SK-N-SH treated with all-trans-retinoic acid at 6 μM for 48 hours (cell line): Measurements from ENCODE around the gene ATP6V1C2.

Experiments used
- ATAC-seq: fragments of 200-7000 bp; cut with Tn5 transposase; 3 replicates; pipeline ENCODE4 v1.9.1; 2020; ENCODE audit warnings: mild to moderate bottlenecking, moderate library complexity
- ARNTL ChIP-seq: fragments of 450-650 bp; formaldehyde crosslinking; IDR thresholded peaks from 2 replicates; pipeline ENCODE4 v1.5.0; 2020; ENCODE audit warnings: low read depth, mild to moderate bottlenecking, moderate library complexity, borderline replicate concordance
- BACH2 ChIP-seq: fragments of 250-450 bp; sonication (Bioruptor Pico); IDR thresholded peaks from 2 replicates; pipeline ENCODE4 v1.9.0; 2021; ENCODE audit warnings: mild to moderate bottlenecking, borderline replicate concordance
- CREB5 ChIP-seq: fragments of 250-450 bp; sonication (Bioruptor Pico); IDR thresholded peaks from 2 replicates; pipeline ENCODE4 v1.5.1; 2020; ENCODE audit warnings: low read depth, mild to moderate bottlenecking, moderate library complexity
- CSDC2 ChIP-seq: fragments of 250-450 bp; sonication (Bioruptor Pico); IDR thresholded peaks from 2 replicates; pipeline ENCODE4 v1.5.0; 2020; ENCODE audit warnings: mild to moderate bottlenecking, moderate library complexity
- CSRNP3 ChIP-seq: fragments of 250-450 bp; sonication (Bioruptor Pico); IDR thresholded peaks from 2 replicates; pipeline ENCODE4 v1.5.1; 2021; ENCODE audit warnings: mild to moderate bottlenecking, moderate library complexity
- ESRRG ChIP-seq: fragments of 250-450 bp; sonication (Bioruptor Pico); IDR thresholded peaks from 2 replicates; pipeline ENCODE4 v1.6.1; 2021; ENCODE audit warnings: mild to moderate bottlenecking
- GLIS3 ChIP-seq: fragments of 250-450 bp; sonication (Bioruptor Pico); IDR thresholded peaks from 2 replicates; pipeline ENCODE4 v1.5.0; 2020; ENCODE audit warnings: mild to moderate bottlenecking, moderate library complexity
- ISL1 ChIP-seq: fragments of 250-450 bp; sonication (Bioruptor Pico); IDR thresholded peaks from 2 replicates; pipeline ENCODE4 v2.1.2; 2022; ENCODE audit warnings: mild to moderate bottlenecking, moderate library complexity
- OSR1 ChIP-seq: fragments of 250-450 bp; sonication (Bioruptor Pico); IDR thresholded peaks from 2 replicates; pipeline ENCODE4 v1.8.0; 2022; ENCODE audit warnings: moderate library complexity, mild to moderate bottlenecking, inconsistent platforms
- PATZ1 ChIP-seq: fragments of 250-450 bp; sonication (Bioruptor Pico); IDR thresholded peaks from 2 replicates; pipeline ENCODE4 v1.8.0; 2020; ENCODE audit warnings: mild to moderate bottlenecking, moderate library complexity, borderline replicate concordance
- POU6F1 ChIP-seq: fragments of 250-450 bp; sonication (Bioruptor Pico); IDR thresholded peaks from 2 replicates; pipeline ENCODE4 v1.8.0; 2021; ENCODE audit warnings: low read depth, mild to moderate bottlenecking, moderate library complexity, borderline replicate concordance
- PPARA ChIP-seq: fragments of 250-450 bp; sonication (Bioruptor Pico); IDR thresholded peaks from 2 replicates; pipeline ENCODE4 v1.5.0; 2020; ENCODE audit warnings: mild to moderate bottlenecking, borderline replicate concordance
- RARB ChIP-seq: fragments of 250-450 bp; sonication (Bioruptor Pico); IDR thresholded peaks from 2 replicates; pipeline ENCODE4 v1.8.0; 2021; ENCODE audit warnings: mild to moderate bottlenecking, moderate library complexity
- SNAI2 ChIP-seq: fragments of 250-450 bp; sonication (Bioruptor Pico); IDR thresholded peaks from 2 replicates; pipeline ENCODE4 v1.5.0; 2020; ENCODE audit warnings: mild to moderate bottlenecking, moderate library complexity
- TCF4 ChIP-seq: fragments of 250-450 bp; sonication (Bioruptor Pico); IDR thresholded peaks from 2 replicates; pipeline ENCODE4 v1.8.0; 2021; ENCODE audit warnings: mild to moderate bottlenecking, moderate library complexity, borderline replicate concordance
- TOX ChIP-seq: fragments of 250-450 bp; sonication (Bioruptor Pico); IDR thresholded peaks from 2 replicates; pipeline ENCODE4 v1.8.0; 2021; ENCODE audit warnings: mild to moderate bottlenecking, moderate library complexity, borderline replicate concordance
- TSHZ2 ChIP-seq: fragments of 250-450 bp; sonication (Bioruptor Pico); IDR thresholded peaks from 2 replicates; pipeline ENCODE4 v1.5.0; 2020; ENCODE audit warnings: mild to moderate bottlenecking, moderate library complexity
- ZC3H10 ChIP-seq: fragments of 250-450 bp; sonication (Bioruptor Pico); IDR thresholded peaks from 2 replicates; pipeline ENCODE4 v1.5.1; 2021; ENCODE audit warnings: mild to moderate bottlenecking, moderate library complexity
- ZFP3 ChIP-seq: fragments of 250-450 bp; sonication (Bioruptor Pico); IDR thresholded peaks from 2 replicates; pipeline ENCODE4 v1.5.0; 2020; ENCODE audit warnings: mild to moderate bottlenecking, moderate library complexity
- ZNF565 ChIP-seq: fragments of 450-650 bp; formaldehyde crosslinking; conservative IDR thresholded peaks from 2 replicates; pipeline ENCODE4 v1.5.0; 2020; ENCODE audit warnings: low read depth, mild to moderate bottlenecking, moderate library complexity
- ZNF8 ChIP-seq: fragments of 450-650 bp; formaldehyde crosslinking; IDR thresholded peaks from 2 replicates; pipeline ENCODE4 v1.5.0; 2020; ENCODE audit warnings: mild to moderate bottlenecking, moderate library complexity

The ATP6V1C2 gene

GRCh38 chr2:10759151-10759714 lies 37.8 kb downstream of the ATP6V1C2 start:
- no peak for ATAC-seq
- TF ChIP-seq PATZ1 (CRISPR knock-in tag), result no peak
- TF ChIP-seq POU6F1 (CRISPR knock-in tag), result no peak
- no peak for TF ChIP-seq ZFP3 (CRISPR knock-in tag)
- no peak for TF ChIP-seq TCF4 (CRISPR knock-in tag)
- no peak for TF ChIP-seq BACH2 (CRISPR knock-in tag)
- no peak for TF ChIP-seq CSDC2 (CRISPR knock-in tag)
- no peak for TF ChIP-seq ZNF565
- no peak for TF ChIP-seq ZC3H10 (CRISPR knock-in tag)
- no peak for TF ChIP-seq GLIS3 (CRISPR knock-in tag)
- no peak for TF ChIP-seq ARNTL
- TF ChIP-seq CREB5 (CRISPR knock-in tag), result no peak
- TF ChIP-seq PPARA (CRISPR knock-in tag), result no peak
- no peak for TF ChIP-seq TSHZ2 (CRISPR knock-in tag)

GRCh38 chr2:10760794-10761504 lies 39.5 kb downstream of the ATP6V1C2 start:
- TF ChIP-seq CSRNP3 (CRISPR knock-in tag), result no peak
- TF ChIP-seq TCF4 (CRISPR knock-in tag), result no peak
- TF ChIP-seq PPARA (CRISPR knock-in tag), result no peak
- no peak for TF ChIP-seq RARB (CRISPR knock-in tag)
- no peak for TF ChIP-seq ISL1 (CRISPR knock-in tag)
- no peak for TF ChIP-seq TOX (CRISPR knock-in tag)
- no peak for TF ChIP-seq BACH2 (CRISPR knock-in tag)
- TF ChIP-seq OSR1 (CRISPR knock-in tag), result no peak
- TF ChIP-seq ESRRG, result no peak
- TF ChIP-seq POU6F1 (CRISPR knock-in tag), result no peak
- no peak for TF ChIP-seq SNAI2 (CRISPR knock-in tag)
- no peak for TF ChIP-seq GLIS3 (CRISPR knock-in tag)
- no peak for TF ChIP-seq ZFP3 (CRISPR knock-in tag)
- TF ChIP-seq ZNF565, result no peak
- TF ChIP-seq PATZ1 (CRISPR knock-in tag), result no peak
- TF ChIP-seq ARNTL, result no peak
- no peak for TF ChIP-seq CREB5 (CRISPR knock-in tag)
- no peak for TF ChIP-seq ZNF8
- no peak for TF ChIP-seq ZC3H10 (CRISPR knock-in tag)
- no peak for TF ChIP-seq CSDC2 (CRISPR knock-in tag)
- TF ChIP-seq, all 23 proteins: peak for 0
- ATAC-seq, result no peak
